Glutamatergic neuron (in vitro differentiated cells): ENCODE data around the gene TEC. TPM values are rescaled to one million over a fixed set of nuclear protein-coding genes. Genes with fewer than 3 reads are reported as not detected.

ENCODE experiments used
- DNase-seq: peaks from one replicate; pipeline ENCODE4 v3.0.0; 2022
- H3K27ac Mint-ChIP-seq: one replicate; pipeline ENCODE4 v1.8.0; 2020; ENCODE audit warnings: mild to moderate bottlenecking, mixed read lengths, inconsistent platforms; ENCODE audit not compliant: unreplicated experiment
- H3K27me3 Mint-ChIP-seq: one replicate; pipeline ENCODE4 v1.8.0; 2020; ENCODE audit warnings: mild to moderate bottlenecking, moderate library complexity, mixed read lengths, inconsistent platforms; ENCODE audit not compliant: unreplicated experiment
- H3K36me3 Mint-ChIP-seq: one replicate; pipeline ENCODE4 v1.8.0; 2020; ENCODE audit warnings: mild to moderate bottlenecking, mixed read lengths, inconsistent platforms; ENCODE audit not compliant: unreplicated experiment
- H3K4me1 Mint-ChIP-seq: one replicate; pipeline ENCODE4 v1.8.0; 2020; ENCODE audit warnings: mild to moderate bottlenecking, low read depth, mixed read lengths, inconsistent platforms; ENCODE audit not compliant: unreplicated experiment
- H3K4me3 Mint-ChIP-seq: one replicate; pipeline ENCODE4 v1.8.0; 2020; ENCODE audit warnings: mild to moderate bottlenecking, mixed read lengths, inconsistent platforms; ENCODE audit not compliant: unreplicated experiment
- H3K9me3 Mint-ChIP-seq: one replicate; pipeline ENCODE4 v1.8.0; 2020; ENCODE audit warnings: mild to moderate bottlenecking, moderate library complexity, mixed read lengths, inconsistent platforms; ENCODE audit not compliant: unreplicated experiment
- total RNA-seq: library from RNA; stranded (reverse); fragmentation: NEBNext Ultra II Directional; extraction: Animal tissue kit (Norgen Biotek cat#: 25700); gene quantifications from one replicate; pipeline ENCODE4 v1.2.1, GENCODE V29; 2021; ENCODE audit not compliant: unreplicated experiment
- TF ChIP-seq, protein P1 (sequence below): fragments of 200-600 bp; sonication (generic); IDR thresholded peaks from one replicate; pipeline ENCODE4 v1.5.0; 2021; ENCODE audit not compliant: partially characterized antibody, unreplicated experiment

The TEC gene
- total RNA-seq, 1 donor from 2014 or later = 0.37 TPM

DNA sequence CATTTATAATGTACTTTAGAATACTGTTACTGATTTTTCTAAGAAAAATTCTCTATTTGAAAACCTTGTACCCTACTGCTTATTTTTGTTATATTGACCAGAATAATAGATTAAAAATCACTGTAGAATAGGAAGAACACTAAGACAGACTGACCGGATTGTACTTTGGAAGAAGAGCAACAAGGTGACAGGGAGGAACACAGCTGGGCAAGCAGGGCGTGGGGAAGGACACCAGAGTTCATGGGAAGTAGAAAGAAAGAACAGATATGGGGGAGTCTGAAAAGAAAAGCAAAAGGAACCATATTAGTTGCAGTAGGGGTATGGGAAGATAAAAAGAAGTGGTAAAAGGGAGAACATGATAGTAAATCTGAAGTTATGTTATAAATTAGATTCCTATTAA lies 174.2 kb downstream of the TEC start:
- no peak for DNase-seq
- Mint-ChIP-seq H3K27me3 (no peaks in the 10 kb centered on the region), H3K27ac (no peak overlapping the region)

DNA sequence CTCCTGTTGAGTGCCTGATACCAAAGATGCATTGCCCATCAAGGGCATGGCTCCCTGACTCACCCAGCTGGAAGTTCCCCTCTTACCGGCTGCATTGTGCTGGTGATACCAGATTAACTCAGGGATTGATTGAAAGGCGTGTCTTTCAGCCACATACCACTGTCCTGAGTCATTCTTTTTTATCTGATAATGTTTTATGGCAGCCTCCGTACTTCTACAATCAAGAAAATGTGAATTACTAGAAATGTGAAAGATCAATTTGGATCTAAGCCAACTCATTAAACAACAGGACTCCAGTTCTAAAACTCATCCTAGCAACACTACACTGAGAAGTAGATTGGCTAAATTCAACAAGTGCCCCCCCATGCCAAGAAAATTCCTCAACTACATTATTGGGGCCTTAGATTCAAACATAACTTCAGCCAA lies 175.6 kb downstream of the TEC start:
- TF ChIP-seq, protein P1, sequence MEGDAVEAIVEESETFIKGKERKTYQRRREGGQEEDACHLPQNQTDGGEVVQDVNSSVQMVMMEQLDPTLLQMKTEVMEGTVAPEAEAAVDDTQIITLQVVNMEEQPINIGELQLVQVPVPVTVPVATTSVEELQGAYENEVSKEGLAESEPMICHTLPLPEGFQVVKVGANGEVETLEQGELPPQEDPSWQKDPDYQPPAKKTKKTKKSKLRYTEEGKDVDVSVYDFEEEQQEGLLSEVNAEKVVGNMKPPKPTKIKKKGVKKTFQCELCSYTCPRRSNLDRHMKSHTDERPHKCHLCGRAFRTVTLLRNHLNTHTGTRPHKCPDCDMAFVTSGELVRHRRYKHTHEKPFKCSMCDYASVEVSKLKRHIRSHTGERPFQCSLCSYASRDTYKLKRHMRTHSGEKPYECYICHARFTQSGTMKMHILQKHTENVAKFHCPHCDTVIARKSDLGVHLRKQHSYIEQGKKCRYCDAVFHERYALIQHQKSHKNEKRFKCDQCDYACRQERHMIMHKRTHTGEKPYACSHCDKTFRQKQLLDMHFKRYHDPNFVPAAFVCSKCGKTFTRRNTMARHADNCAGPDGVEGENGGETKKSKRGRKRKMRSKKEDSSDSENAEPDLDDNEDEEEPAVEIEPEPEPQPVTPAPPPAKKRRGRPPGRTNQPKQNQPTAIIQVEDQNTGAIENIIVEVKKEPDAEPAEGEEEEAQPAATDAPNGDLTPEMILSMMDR = no peak
- Mint-ChIP-seq H3K4me1 (no peaks in the 10 kb centered on the region), H3K4me3 (no peak overlapping the region), H3K36me3 (no peaks in the 10 kb centered on the region), H3K9me3 (no peaks in the 10 kb centered on the region), H3K27ac (no peak overlapping the region), H3K27me3 (no peaks in the 10 kb centered on the region)
- DNase-seq = no peak

More for the DNA sequence above, 174.2 kb downstream of the TEC start:
- Mint-ChIP-seq H3K4me3 (no peak overlapping the region), H3K36me3 (no peaks in the 10 kb centered on the region), H3K9me3 (no peaks in the 10 kb centered on the region), H3K4me1 (no peaks in the 10 kb centered on the region)
- TF ChIP-seq, protein P1 = no peak

DNA sequence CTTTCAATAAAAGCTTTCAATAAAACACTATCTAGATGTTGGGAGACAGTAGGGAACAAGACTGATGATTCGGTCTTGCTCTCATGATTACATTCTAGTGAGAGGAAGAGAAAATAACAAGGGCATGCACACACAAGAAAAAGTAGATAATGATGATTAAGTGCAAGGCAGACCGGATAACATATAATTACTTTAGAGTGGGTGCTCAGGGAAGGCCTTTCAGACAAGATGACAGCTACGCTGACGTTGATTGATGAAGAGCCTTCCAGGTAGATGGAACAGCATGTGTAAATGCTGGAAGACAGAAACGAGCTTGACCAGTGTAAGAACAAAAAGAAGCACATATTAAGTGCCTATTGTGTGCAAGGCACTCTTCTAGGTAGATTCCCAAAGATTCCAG lies 179.0 kb downstream of the TEC start:
- Mint-ChIP-seq H3K4me3 (no peak overlapping the region), H3K27me3 (no peaks in the 10 kb centered on the region)
- TF ChIP-seq, protein P1 = no peak

DNA sequence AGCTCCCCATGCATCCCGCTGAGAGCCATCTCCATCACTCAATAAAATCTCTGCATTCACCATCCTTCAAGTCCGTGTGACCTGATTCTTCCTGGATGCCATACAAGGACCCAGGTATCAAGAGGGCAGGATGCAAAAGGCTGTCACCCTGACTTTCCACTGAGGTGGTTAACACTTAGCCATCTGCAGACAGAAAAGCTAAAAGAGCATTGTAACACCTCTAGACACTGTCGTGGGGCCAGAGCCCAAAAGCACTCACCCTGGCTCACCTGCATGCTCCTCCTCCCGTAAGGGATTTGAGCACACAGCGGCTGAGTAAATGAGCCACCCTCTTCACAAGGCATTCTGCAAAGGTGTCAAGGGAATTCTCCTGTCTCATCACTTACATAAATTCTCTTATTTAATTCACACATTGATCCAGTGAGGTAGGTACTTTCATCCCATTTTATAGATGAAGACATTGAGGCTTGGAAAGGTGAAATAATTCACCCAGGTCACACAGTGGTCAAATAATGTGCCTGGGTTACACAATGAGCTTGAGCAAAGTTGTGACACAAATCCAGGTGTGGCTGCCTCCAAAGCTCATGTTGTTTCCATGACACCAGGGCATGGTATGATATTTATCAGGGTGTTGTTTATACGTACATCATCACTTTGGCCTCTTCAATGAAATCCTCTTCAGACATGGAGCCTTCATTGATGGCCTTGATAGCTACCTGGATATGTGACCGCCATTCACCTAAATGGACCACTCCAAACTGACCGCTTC lies 183.6 kb downstream of the TEC start:
- Mint-ChIP-seq H3K27ac (no peak overlapping the region), H3K9me3 (peaks cover 3% of the 10 kb centered on the region)

More for the DNA sequence above, 179.0 kb downstream of the TEC start:
- H3K36me3 Mint-ChIP-seq = no peaks in the 10 kb centered on the region
- H3K27ac Mint-ChIP-seq = no peak overlapping the region
- DNase-seq = no peak
- peaks cover 2% of the 10 kb centered on the region for H3K9me3 Mint-ChIP-seq
- no peaks in the 10 kb centered on the region for H3K4me1 Mint-ChIP-seq

More for the DNA sequence above, 183.6 kb downstream of the TEC start:
- no peak overlapping the region for H3K4me3 Mint-ChIP-seq
- TF ChIP-seq, protein P1 = no peak
- DNase-seq = no peak
- H3K36me3 Mint-ChIP-seq = no peaks in the 10 kb centered on the region
- H3K27me3 Mint-ChIP-seq = peaks cover 2% of the 10 kb centered on the region
- H3K4me1 Mint-ChIP-seq = no peaks in the 10 kb centered on the region

Other genes with a start within 250 kb of the TEC start
- gene TXK, start 135.6 kb downstream of the TEC start, total RNA-seq = not detected
- 72.6 TPM for gene SLAIN2, start 71.7 kb upstream of the TEC start, total RNA-seq
- gene SLC10A4, start 213.5 kb upstream of the TEC start, total RNA-seq = 7.1 TPM
- gene ZAR1, start 220.4 kb upstream of the TEC start, total RNA-seq = 0.49 TPM